Epithelial cell of proximal tubule (primary cell): ENCODE measurements around the gene IMMP2L. TPM values are rescaled to one million over a fixed set of nuclear protein-coding genes. Genes with fewer than 3 reads are reported as not detected.

Source experiments
- DNase-seq: peaks from one replicate; pipeline ENCODE4 v3.0.0-alpha.2; 2011; ENCODE audit warnings: low read depth
- H3K4me3 ChIP-seq: 2 replicates; pipeline ENCODE4 v1.5.1; 2011; ENCODE audit warnings: low read depth, mild to moderate bottlenecking, low read length
- CTCF ChIP-seq: conservative IDR thresholded peaks from 2 replicates; pipeline ENCODE4 v1.5.1; 2012; ENCODE audit warnings: low read depth, mild to moderate bottlenecking, low read length
- total RNA-seq: library from RNA; depleted of rRNA; stranded (reverse); fragments of >200 nt; gene quantifications from 2 replicates; pipeline ENCODE4 v1.2.3, GENCODE V29; 2015

IMMP2L gene
- total RNA-seq, 1 donor from 2014 or later, result 8.4 TPM

- no peak for TF ChIP-seq CTCF
- DNase-seq, result no peak
- H3K4me3 ChIP-seq, result peak overlapping the region; percentile 38
Observed at GRCh38 chr7:111238886-111239285, 323.4 kb downstream of the IMMP2L start.

GRCh38 chr7:111235709-111236108 is 326.6 kb downstream of the IMMP2L start:
- no peak for DNase-seq
- H3K4me3 ChIP-seq, result no peak overlapping the region
- TF ChIP-seq CTCF, result no peak

- TF ChIP-seq CTCF, result no peak
- H3K4me3 ChIP-seq, result no peak overlapping the region
- peak; percentile 51 for DNase-seq
Observed at GRCh38 chr7:111232249-111233084, 329.8 kb downstream of the IMMP2L start.

- no peak for TF ChIP-seq CTCF
- H3K4me3 ChIP-seq, result no peak overlapping the region
- DNase-seq, result no peak
Observed at GRCh38 chr7:111229916-111230315, 332.4 kb downstream of the IMMP2L start.

- no peak for TF ChIP-seq CTCF
- DNase-seq, result no peak
- no peak overlapping the region for H3K4me3 ChIP-seq
Observed at GRCh38 chr7:111229181-111229740, 333.0 kb downstream of the IMMP2L start.

GRCh38 chr7:111228437-111228836 is 333.9 kb downstream of the IMMP2L start:
- H3K4me3 ChIP-seq, result no peak overlapping the region
- TF ChIP-seq CTCF, result no peak
- no peak for DNase-seq
